HUES64 (cell line): Measurements from ENCODE around the gene VPS41.

Experiments used
- H3K27ac ChIP-seq: 2 replicates; pipeline ENCODE4 v1.7.0; 2013; ENCODE audit warnings: low read depth, low read length, inconsistent platforms
- H3K27me3 ChIP-seq: 2 replicates; pipeline ENCODE4 v1.6.1; 2013; ENCODE audit warnings: mild to moderate bottlenecking, low read length; ENCODE audit not compliant: insufficient read depth
- H3K36me3 ChIP-seq: 2 replicates; pipeline ENCODE4 v1.6.1; 2013; ENCODE audit warnings: mild to moderate bottlenecking, low read length; ENCODE audit not compliant: insufficient read depth
- H3K4me1 ChIP-seq: 2 replicates; pipeline ENCODE4 v1.6.1; 2013; ENCODE audit warnings: mild to moderate bottlenecking, low read length, moderate library complexity; ENCODE audit not compliant: insufficient read depth
- H3K4me3 ChIP-seq: 2 replicates; pipeline ENCODE4 v1.5.1; 2013; ENCODE audit warnings: mild to moderate bottlenecking, low read length, moderate library complexity
- H3K9ac ChIP-seq: 2 replicates; pipeline ENCODE4 v1.6.1; 2013; ENCODE audit warnings: mild to moderate bottlenecking, low read depth, low read length
- H3K9me3 ChIP-seq: 2 replicates; pipeline ENCODE4 v1.6.1; 2013; ENCODE audit warnings: low read depth, low read length; ENCODE audit not compliant: insufficient read depth
- WGBS: fragments of 150-250, 120-280 bp; methylation state at CpG from one replicate; pipeline ENCODE4 v1.1.7; 2013; ENCODE audit warnings: missing lambda C conversion rate; 5-methylcytosine and 5-hydroxymethylcytosine counted together

VPS41 gene

DNA sequence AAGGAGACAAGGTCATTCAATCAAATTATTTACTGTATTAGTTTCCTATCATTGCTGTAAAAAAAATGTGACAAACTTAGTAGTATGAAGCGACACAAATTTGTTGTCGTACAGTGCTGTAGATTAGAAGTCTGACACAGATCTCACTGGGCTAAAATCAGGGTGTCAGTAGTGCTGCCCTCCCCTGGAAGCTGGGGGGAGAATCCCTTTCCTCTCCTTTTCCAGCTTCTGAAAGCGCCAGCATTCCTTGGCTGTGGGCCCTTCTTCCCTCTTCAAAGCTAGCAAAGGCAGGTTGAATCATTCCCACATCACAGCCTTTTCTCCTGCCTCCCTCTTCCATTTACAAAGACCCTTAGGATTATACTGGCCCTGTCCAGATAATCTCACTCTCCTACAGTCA is 28.0 kb downstream of the VPS41 start:
- H3K27me3 ChIP-seq: no peaks in the 10 kb centered on the region
- no peaks in the 10 kb centered on the region for H3K36me3 ChIP-seq
- no peaks in the 10 kb centered on the region for H3K9me3 ChIP-seq
- WGBS: 94% methylated on average over 3 of the region's 3 CpGs
- no peak overlapping the region for H3K4me3 ChIP-seq
- H3K4me1 ChIP-seq: no peaks in the 10 kb centered on the region
- H3K9ac ChIP-seq: no peak overlapping the region
- no peak overlapping the region for H3K27ac ChIP-seq

DNA sequence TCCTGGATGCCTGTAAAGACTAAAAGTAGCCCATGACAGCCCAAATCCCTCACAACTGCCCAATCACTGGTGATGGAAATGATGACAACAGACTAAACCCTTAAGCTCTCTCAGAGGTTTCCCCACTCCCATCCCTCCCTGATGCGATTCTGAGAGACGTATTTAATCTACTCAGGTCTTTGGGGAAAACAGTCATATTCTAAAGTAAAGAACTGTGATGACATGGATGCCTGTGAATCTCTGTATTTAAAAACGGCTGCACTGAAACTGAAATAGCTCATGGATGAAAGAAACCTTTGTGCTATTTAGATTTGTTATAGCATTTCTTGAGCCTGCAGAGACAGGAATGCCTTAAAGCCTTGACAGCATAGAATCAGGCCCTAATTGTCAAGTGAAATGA is 28.5 kb downstream of the VPS41 start:
- WGBS: 94% methylated on average over 3 of the region's 3 CpGs
- Histone ChIP-seq H3K36me3 (no peaks in the 10 kb centered on the region), H3K4me1 (no peaks in the 10 kb centered on the region), H3K27me3 (no peaks in the 10 kb centered on the region), H3K9me3 (no peaks in the 10 kb centered on the region), H3K4me3 (no peak overlapping the region), H3K9ac (no peak overlapping the region), H3K27ac (no peak overlapping the region)

DNA sequence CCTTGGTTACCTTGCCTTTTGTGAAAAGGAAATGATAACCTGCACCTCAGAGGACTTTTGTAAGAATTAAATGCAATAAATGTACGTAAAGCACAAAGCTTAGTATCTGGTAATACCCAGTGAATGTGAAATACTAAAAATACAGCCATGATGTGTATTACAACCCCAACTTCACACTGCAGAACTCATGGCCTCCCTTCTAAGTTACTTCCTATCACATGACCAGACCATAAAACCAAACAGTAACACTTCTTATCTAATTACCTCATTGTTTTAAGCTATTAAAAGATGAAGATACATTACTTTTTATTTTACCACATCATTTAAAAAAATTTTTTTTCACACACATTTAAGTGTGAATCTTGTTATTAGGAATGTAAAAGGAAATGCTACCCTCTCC is 29.0 kb downstream of the VPS41 start:
- Histone ChIP-seq H3K9me3 (no peaks in the 10 kb centered on the region), H3K27me3 (no peaks in the 10 kb centered on the region), H3K4me1 (no peaks in the 10 kb centered on the region), H3K9ac (no peak overlapping the region), H3K36me3 (no peaks in the 10 kb centered on the region), H3K27ac (no peak overlapping the region), H3K4me3 (no peak overlapping the region)
- WGBS: 93% methylated on average over 1 of the region's 1 CpG

GRCh38 chr7:38878694-38879457 is 30.1 kb downstream of the VPS41 start:
- WGBS: 95% methylated on average over 8 of the region's 8 CpGs
- Histone ChIP-seq H3K27ac (no peak overlapping the region), H3K4me1 (no peaks in the 10 kb centered on the region), H3K27me3 (no peaks in the 10 kb centered on the region), H3K9me3 (no peaks in the 10 kb centered on the region), H3K9ac (no peak overlapping the region), H3K4me3 (no peak overlapping the region), H3K36me3 (no peaks in the 10 kb centered on the region)

- Histone ChIP-seq H3K36me3 (peaks cover 8% of the 10 kb centered on the region; the same call in 1 of the 2 replicates), H3K4me1 (no peaks in the 10 kb centered on the region; the same call in 1 of the 2 replicates), H3K9me3 (no peaks in the 10 kb centered on the region), H3K27me3 (no peaks in the 10 kb centered on the region), H3K4me3 (no peak overlapping the region), H3K27ac (no peak overlapping the region), H3K9ac (no peak overlapping the region)
- over 99% methylated on average over 3 of the region's 4 CpGs for WGBS
These were observed 35.6 kb downstream of the VPS41 start for GRCh38 chr7:38873433-38873832.

GRCh38 chr7:38872202-38872601 is 36.8 kb downstream of the VPS41 start:
- no peaks in the 10 kb centered on the region for H3K9me3 ChIP-seq
- 93% methylated on average over 4 of the region's 5 CpGs for WGBS
- H3K9ac ChIP-seq: no peak overlapping the region
- no peaks in the 10 kb centered on the region for H3K27me3 ChIP-seq
- H3K4me1 ChIP-seq: no peaks in the 10 kb centered on the region; the same call in 1 of the 2 replicates
- no peak overlapping the region for H3K4me3 ChIP-seq
- H3K36me3 ChIP-seq: peaks cover 18% of the 10 kb centered on the region
- H3K27ac ChIP-seq: no peak overlapping the region

- Histone ChIP-seq H3K9ac (no peak overlapping the region), H3K27me3 (no peaks in the 10 kb centered on the region), H3K9me3 (no peaks in the 10 kb centered on the region), H3K36me3 (peaks cover 24% of the 10 kb centered on the region), H3K4me1 (no peaks in the 10 kb centered on the region; the same call in 1 of the 2 replicates), H3K27ac (no peak overlapping the region), H3K4me3 (no peak overlapping the region)
- WGBS: 93% methylated on average over 3 of the region's 3 CpGs
These were observed 38.8 kb downstream of the VPS41 start for GRCh38 chr7:38870147-38870546.

GRCh38 chr7:38863601-38864291 is 45.2 kb downstream of the VPS41 start:
- 73% methylated on average over 5 of the region's 7 CpGs for WGBS
- Histone ChIP-seq H3K9me3 (no peaks in the 10 kb centered on the region), H3K36me3 (peaks cover 37% of the 10 kb centered on the region), H3K4me3 (no peak overlapping the region), H3K27ac (0 out of 2 replicates have a peak overlapping the region, but pooled peaks have one; percentile 46), H3K9ac (peak overlapping the region; percentile 25; the same call in 1 of the 2 replicates), H3K27me3 (no peaks in the 10 kb centered on the region), H3K4me1 (peaks cover 19% of the 10 kb centered on the region)

GRCh38 chr7:38862666-38863065 is 46.3 kb downstream of the VPS41 start:
- Histone ChIP-seq H3K4me3 (no peak overlapping the region), H3K27ac (no peak overlapping the region), H3K36me3 (peaks cover 26% of the 10 kb centered on the region), H3K9me3 (no peaks in the 10 kb centered on the region), H3K4me1 (peaks cover 19% of the 10 kb centered on the region), H3K27me3 (no peaks in the 10 kb centered on the region), H3K9ac (no peak overlapping the region)
- WGBS: 98% methylated on average over 3 of the region's 3 CpGs

- Histone ChIP-seq H3K27ac (no peak overlapping the region), H3K4me3 (no peak overlapping the region), H3K4me1 (peaks cover 8% of the 10 kb centered on the region), H3K36me3 (peaks cover 18% of the 10 kb centered on the region; the same call in 1 of the 2 replicates), H3K27me3 (no peaks in the 10 kb centered on the region), H3K9me3 (no peaks in the 10 kb centered on the region), H3K9ac (no peak overlapping the region)
- WGBS: 91% methylated on average over 4 of the region's 5 CpGs
These were observed 50.6 kb downstream of the VPS41 start for GRCh38 chr7:38858259-38858884.

DNA sequence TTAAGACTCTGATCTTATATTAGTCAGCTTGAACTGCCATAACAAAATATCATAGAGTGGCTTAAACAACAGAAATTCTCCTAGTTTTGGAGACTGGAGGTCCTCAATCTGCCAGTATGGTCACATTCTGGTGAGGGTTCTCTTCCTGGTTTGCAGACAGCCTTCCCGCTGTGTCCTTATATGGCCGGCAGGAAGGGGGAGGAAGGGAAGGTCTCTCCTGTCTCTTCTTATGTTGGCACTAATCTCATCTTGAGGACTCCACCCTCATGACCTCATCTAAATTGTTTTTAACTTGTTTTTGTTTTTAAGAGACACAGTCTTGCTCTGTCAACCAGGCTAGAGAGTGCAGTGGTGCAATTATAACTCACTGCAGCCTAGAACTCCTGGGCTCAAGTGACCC is 53.1 kb downstream of the VPS41 start:
- Histone ChIP-seq H3K27ac (no peak overlapping the region), H3K9ac (no peak overlapping the region), H3K9me3 (no peaks in the 10 kb centered on the region), H3K4me1 (0 out of 2 replicates have a peak, but pooled peaks cover 6% of the 10 kb centered on the region), H3K27me3 (no peaks in the 10 kb centered on the region), H3K36me3 (peaks cover 4% of the 10 kb centered on the region; the same call in 1 of the 2 replicates), H3K4me3 (no peak overlapping the region)
- WGBS: 87% methylated on average over 2 of the region's 2 CpGs
